OCI-LY7 (cell line): Measurements from ENCODE around the gene OR2V2.

ENCODE experiments used
- EZH2phosphoT487 ChIP-seq: fragments of 200-600 bp; sonication (generic); IDR thresholded peaks from 2 replicates; pipeline ENCODE4 v1.6.1; 2018; ENCODE audit warnings: low read depth, borderline replicate concordance, mild to moderate bottlenecking, mixed run types, antibody characterized with exemption, low read length, moderate library complexity, mixed read lengths
- TF ChIP-seq, protein P1 (sequence below): fragments of 200-600 bp; sonication (generic); conservative IDR thresholded peaks from 2 replicates; pipeline ENCODE4 v1.5.1; 2014; ENCODE audit warnings: mild to moderate bottlenecking, antibody characterized with exemption, low read length, moderate library complexity, mixed read lengths

DNA sequence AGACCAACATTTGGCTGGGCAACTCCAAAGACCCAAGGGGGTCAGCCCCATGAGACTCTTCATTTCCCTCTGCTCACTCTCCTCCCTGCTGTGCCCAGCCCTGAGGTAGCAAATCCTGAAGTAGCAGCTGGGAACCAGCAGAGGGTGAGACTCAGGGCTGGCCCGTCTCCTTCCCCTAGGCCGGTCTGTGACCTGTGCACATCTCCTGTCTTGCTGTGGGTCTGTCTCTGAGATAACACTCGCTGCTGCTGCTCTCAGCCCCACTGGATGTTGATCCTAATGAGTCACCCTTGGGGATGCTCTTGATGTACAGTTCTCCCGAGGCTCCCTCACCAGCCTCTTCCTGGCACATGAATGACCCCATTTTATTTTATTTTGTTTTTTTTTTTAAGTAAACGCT is 9.1 kb upstream of the OR2V2 start:
- TF ChIP-seq, protein P1, sequence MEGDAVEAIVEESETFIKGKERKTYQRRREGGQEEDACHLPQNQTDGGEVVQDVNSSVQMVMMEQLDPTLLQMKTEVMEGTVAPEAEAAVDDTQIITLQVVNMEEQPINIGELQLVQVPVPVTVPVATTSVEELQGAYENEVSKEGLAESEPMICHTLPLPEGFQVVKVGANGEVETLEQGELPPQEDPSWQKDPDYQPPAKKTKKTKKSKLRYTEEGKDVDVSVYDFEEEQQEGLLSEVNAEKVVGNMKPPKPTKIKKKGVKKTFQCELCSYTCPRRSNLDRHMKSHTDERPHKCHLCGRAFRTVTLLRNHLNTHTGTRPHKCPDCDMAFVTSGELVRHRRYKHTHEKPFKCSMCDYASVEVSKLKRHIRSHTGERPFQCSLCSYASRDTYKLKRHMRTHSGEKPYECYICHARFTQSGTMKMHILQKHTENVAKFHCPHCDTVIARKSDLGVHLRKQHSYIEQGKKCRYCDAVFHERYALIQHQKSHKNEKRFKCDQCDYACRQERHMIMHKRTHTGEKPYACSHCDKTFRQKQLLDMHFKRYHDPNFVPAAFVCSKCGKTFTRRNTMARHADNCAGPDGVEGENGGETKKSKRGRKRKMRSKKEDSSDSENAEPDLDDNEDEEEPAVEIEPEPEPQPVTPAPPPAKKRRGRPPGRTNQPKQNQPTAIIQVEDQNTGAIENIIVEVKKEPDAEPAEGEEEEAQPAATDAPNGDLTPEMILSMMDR = no peak
- TF ChIP-seq EZH2phosphoT487 = no peak
